GM21515 (cell line): ENCODE data around the gene ARHGAP18.

Experiments
- ATAC-seq: cut with Tn5 transposase; IDR thresholded peaks from one replicate; pipeline ENCODE4 v1.9.1; 2021; ENCODE audit not compliant: unreplicated experiment

Gene ARHGAP18

GRCh38 chr6:129620234-129620610, 89.8 kb downstream of the ARHGAP18 start:
- no peak for ATAC-seq

GRCh38 chr6:129619579-129620233, 90.3 kb downstream of the ARHGAP18 start:
- ATAC-seq = no peak

- no peak for ATAC-seq
These were observed 92.0 kb downstream of the ARHGAP18 start for GRCh38 chr6:129617986-129618385.

GRCh38 chr6:129615496-129615895, 94.5 kb downstream of the ARHGAP18 start:
- no peak for ATAC-seq

GRCh38 chr6:129615020-129615419, 95.0 kb downstream of the ARHGAP18 start:
- no peak for ATAC-seq

- no peak for ATAC-seq
These were observed 95.5 kb downstream of the ARHGAP18 start for GRCh38 chr6:129614464-129614863.

- ATAC-seq = no peak
These were observed 97.5 kb downstream of the ARHGAP18 start for GRCh38 chr6:129612440-129612839.

- ATAC-seq = no peak
These were observed 100.3 kb downstream of the ARHGAP18 start for GRCh38 chr6:129609635-129610034.

GRCh38 chr6:129608886-129609537, 101.0 kb downstream of the ARHGAP18 start:
- no peak for ATAC-seq

GRCh38 chr6:129607581-129608186, 102.3 kb downstream of the ARHGAP18 start:
- no peak for ATAC-seq

GRCh38 chr6:129606664-129607063, 103.3 kb downstream of the ARHGAP18 start:
- ATAC-seq = peak; percentile 84

GRCh38 chr6:129605967-129606366, 104.0 kb downstream of the ARHGAP18 start:
- no peak for ATAC-seq

- no peak for ATAC-seq
These were observed 104.9 kb downstream of the ARHGAP18 start for GRCh38 chr6:129605095-129605494.

- ATAC-seq = no peak
These were observed 105.7 kb downstream of the ARHGAP18 start for GRCh38 chr6:129604321-129604720.

- ATAC-seq = no peak
These were observed 106.2 kb downstream of the ARHGAP18 start for GRCh38 chr6:129603741-129604140.

- no peak for ATAC-seq
These were observed 108.7 kb downstream of the ARHGAP18 start for GRCh38 chr6:129601323-129601722.

- no peak for ATAC-seq
These were observed 110.5 kb downstream of the ARHGAP18 start for GRCh38 chr6:129599467-129599866.

GRCh38 chr6:129598244-129599187, 111.5 kb downstream of the ARHGAP18 start:
- ATAC-seq = peak; percentile 52

GRCh38 chr6:129597023-129597713, 112.8 kb downstream of the ARHGAP18 start:
- ATAC-seq = no peak

GRCh38 chr6:129596522-129596921, 113.5 kb downstream of the ARHGAP18 start:
- ATAC-seq = no peak

GRCh38 chr6:129593233-129593564, 116.8 kb downstream of the ARHGAP18 start:
- ATAC-seq = no peak
